A549 (cell line): Measurements from ENCODE around the gene SAP25. TPM values are rescaled to one million over a fixed set of nuclear protein-coding genes. Genes with fewer than 3 reads are reported as not detected.
A peak's percentile ranks its signal among the peaks of the same experiment; 100 is the strongest.

ENCODE experiments used
- ATAC-seq, 2 experiments: fragments of 200-7000 bp in 1 of 2; fragments of >200 bp in 1 of 2; cut with Nextera tagmentation in 1 of 2; cut with Tn5 transposase in 1 of 2; 3 replicates each; pipeline versions ENCODE4 v1.8.0 to v1.9.1; 2018 to 2020; ENCODE audit warnings: mild to moderate bottlenecking in 1 of 2, moderate library complexity in 1 of 2
- CTCF ChIA-PET: fragments of 300-600 bp; sonication (Branson Sonifier 250); formaldehyde crosslinking; extraction: SDS; loops from one replicate; lab custom pipeline; 2021; ENCODE audit warnings: antibody characterized with exemption, inconsistent platforms; lab: Yijun Ruan, JAX
- POLR2A ChIA-PET: fragments of 350-600 bp; formaldehyde crosslinking; extraction: SDS; loops from one replicate; lab custom pipeline; 2021; ENCODE audit warnings: antibody characterized with exemption, inconsistent platforms; lab: Yijun Ruan, JAX
- DNase-seq, 2 experiments: peaks; one replicate each; pipeline versions ENCODE4 v3.0.0 to v3.0.0-alpha.2; 2011 to 2016; ENCODE audit warnings: low read depth in 1 of 2, low spot score in 1 of 2
- FAIRE-seq: peaks from 2 replicates; lab custom pipeline; 2011; peaks lifted over from hg19 to GRCh38; lab: Jason Lieb, UNC
- H3K27ac ChIP-seq, 2 experiments: fragments of >200 bp; sonication (Bioruptor Twin); formaldehyde crosslinking; 3 replicates each; pipeline ENCODE4 v1.5.1; 2016 to 2017
- H3K4me1 ChIP-seq: fragments of >200 bp; sonication (Bioruptor Twin); formaldehyde crosslinking; 3 replicates; pipeline ENCODE4 v1.6.1; 2016
- H3K4me2 ChIP-seq: fragments of >200 bp; sonication (Bioruptor Twin); formaldehyde crosslinking; 3 replicates; pipeline ENCODE4 v1.6.1; 2016
- H3K4me3 ChIP-seq: fragments of >200 bp; sonication (Bioruptor Twin); formaldehyde crosslinking; 3 replicates; pipeline ENCODE4 v1.5.1; 2016
- H3K9me3 ChIP-seq: fragments of >200 bp; sonication (Bioruptor Twin); formaldehyde crosslinking; 3 replicates; pipeline ENCODE4 v1.6.1; 2016
- BCL3 ChIP-seq: fragments of >200 bp; sonication (Bioruptor Twin); formaldehyde crosslinking; IDR thresholded peaks from 3 replicates; pipeline ENCODE4 v1.6.1; 2016
- BHLHE40 ChIP-seq: IDR thresholded peaks from 2 replicates; pipeline ENCODE4 v1.6.1; 2012; ENCODE audit warnings: low read depth, low read length, inconsistent platforms
- EHF ChIP-seq: fragments of 250-450 bp; sonication (Bioruptor Pico); IDR thresholded peaks from 2 replicates; pipeline ENCODE4 v1.5.0; 2020; ENCODE audit warnings: mild to moderate bottlenecking
- EHMT2 ChIP-seq: fragments of 200-600 bp; sonication (generic); IDR thresholded peaks from 2 replicates; pipeline ENCODE4 v1.6.1; 2016; ENCODE audit warnings: antibody characterized with exemption, low read depth, mild to moderate bottlenecking, moderate library complexity
- ESRRA ChIP-seq: fragments of 150-350 bp; IDR thresholded peaks from 2 replicates; pipeline ENCODE4 v1.6.1; 2014; ENCODE audit warnings: mild to moderate bottlenecking, low read length, borderline replicate concordance
- FOXS1 ChIP-seq: fragments of 250-450 bp; sonication (Bioruptor Pico); IDR thresholded peaks from 2 replicates; pipeline ENCODE4 v1.5.0; 2020; ENCODE audit warnings: mild to moderate bottlenecking, moderate library complexity
- HES2 ChIP-seq: fragments of >200 bp; sonication (Bioruptor Twin); formaldehyde crosslinking; IDR thresholded peaks from 2 replicates; pipeline ENCODE4 v1.6.1; 2016
- HEYL ChIP-seq: fragments of 250-450 bp; sonication (Bioruptor Pico); IDR thresholded peaks from 2 replicates; pipeline ENCODE4 v1.8.0; 2021; ENCODE audit warnings: mild to moderate bottlenecking, moderate library complexity
- HOXB5 ChIP-seq: fragments of 250-450 bp; sonication (Bioruptor Pico); IDR thresholded peaks from 2 replicates; pipeline ENCODE4 v1.5.0; 2020; ENCODE audit warnings: mild to moderate bottlenecking, moderate library complexity
- JUN ChIP-seq, 2 experiments: fragments of >200 bp; sonication (Bioruptor Twin); formaldehyde crosslinking; IDR thresholded peaks; 2 replicates in 1 of 2; 3 replicates in 1 of 2; pipeline ENCODE4 v1.6.1; 2016 to 2017
- KDM1A ChIP-seq: fragments of 200-600 bp; sonication (generic); IDR thresholded peaks from 2 replicates; pipeline ENCODE4 v1.6.1; 2016; ENCODE audit warnings: low read depth, mild to moderate bottlenecking
- KDM5A ChIP-seq: fragments of 200-600 bp; sonication (generic); IDR thresholded peaks from 2 replicates; pipeline ENCODE4 v1.6.1; 2016; ENCODE audit warnings: antibody characterized with exemption, mild to moderate bottlenecking
- NPAS2 ChIP-seq: fragments of 250-450 bp; sonication (Bioruptor Pico); IDR thresholded peaks from 2 replicates; pipeline ENCODE4 v1.8.0; 2022; ENCODE audit warnings: mild to moderate bottlenecking, moderate library complexity, borderline replicate concordance
- NR3C1 ChIP-seq: fragments of >200 bp; sonication (Bioruptor Twin); formaldehyde crosslinking; IDR thresholded peaks from 3 replicates; pipeline ENCODE4 v1.6.1; 2017
- POLR2A ChIP-seq: IDR thresholded peaks from 2 replicates; pipeline ENCODE4 v1.6.1; 2012; ENCODE audit warnings: mild to moderate bottlenecking, low read length
- RAD21 ChIP-seq, 2 experiments: fragments of >200 bp in 1 of 2; sonication (Bioruptor Twin) in 1 of 2; formaldehyde crosslinking in 1 of 2; IDR thresholded peaks in 1 of 2; conservative IDR thresholded peaks in 1 of 2; 2 replicates in 1 of 2; 3 replicates in 1 of 2; pipeline ENCODE4 v1.6.1; 2012 to 2018; ENCODE audit warnings: inconsistent platforms in 1 of 2
- RARB ChIP-seq: fragments of 250-450 bp; sonication (Bioruptor Pico); IDR thresholded peaks from 2 replicates; pipeline ENCODE4 v1.8.0; 2021; ENCODE audit warnings: mild to moderate bottlenecking, moderate library complexity
- RCOR1 ChIP-seq: fragments of 150-350 bp; IDR thresholded peaks from 2 replicates; pipeline ENCODE4 v1.6.1; 2014; ENCODE audit warnings: antibody characterized with exemption, low read length, low read depth
- SREBF2 ChIP-seq: fragments of 450-650 bp; IDR thresholded peaks from 2 replicates; pipeline ENCODE4 v1.6.1; 2014; ENCODE audit warnings: mild to moderate bottlenecking, moderate library complexity
- ZC3H11A ChIP-seq: fragments of 450-650 bp; IDR thresholded peaks from 2 replicates; pipeline ENCODE4 v1.6.1; 2014; ENCODE audit warnings: antibody characterized with exemption, mild to moderate bottlenecking
- WGBS: methylation state at CpG from one replicate; pipeline ENCODE4 v1.1.6; 2017; ENCODE audit errors: missing lambda C conversion rate; 5-methylcytosine and 5-hydroxymethylcytosine counted together
- polyA plus RNA-seq, 4 experiments: library from polyadenylated mRNA; depleted of rRNA in 3 of 4; stranded (reverse); fragments of >200 nt; fragmentation: RNase III in 1 of 4; extraction: RNeasy Plus Mini Kit Qiagen cat#74134 plus additional on column Dnase treatment in 1 of 4; gene quantifications; 2 replicates in 3 of 4; 3 replicates in 1 of 4; pipeline ENCODE4 v1.2.3, GENCODE V29; 2011 to 2017
- TF ChIP-seq, protein P1 (sequence below): fragments of 250-450 bp; sonication (Bioruptor Pico); IDR thresholded peaks from 2 replicates; pipeline ENCODE4 v1.5.0; 2020; ENCODE audit warnings: low read depth, mild to moderate bottlenecking, moderate library complexity
- TF ChIP-seq, protein P2 (sequence below): IDR thresholded peaks from 2 replicates; pipeline ENCODE4 v1.6.1; 2012
- TF ChIP-seq, protein P3 (sequence below): IDR thresholded peaks from 2 replicates; pipeline ENCODE4 v1.6.1; 2012
- TF ChIP-seq, protein P4 (sequence below): fragments of 150-350 bp; IDR thresholded peaks from 2 replicates; pipeline ENCODE4 v1.6.1; 2014; ENCODE audit warnings: low read depth, mild to moderate bottlenecking, low read length
- TF ChIP-seq, protein P5 (sequence below): fragments of 450-650 bp; IDR thresholded peaks from 2 replicates; pipeline ENCODE4 v1.6.1; 2014; ENCODE audit warnings: antibody characterized with exemption

Gene SAP25
- polyA plus RNA-seq, 2 of the 4 experiments (the other 2 are of a cell fraction): 0.37 TPM; not detected in 1

GRCh38 chr7:100570954-100571828 is 2.5 kb downstream of the SAP25 start (continued):
- TF ChIP-seq, protein P1, sequence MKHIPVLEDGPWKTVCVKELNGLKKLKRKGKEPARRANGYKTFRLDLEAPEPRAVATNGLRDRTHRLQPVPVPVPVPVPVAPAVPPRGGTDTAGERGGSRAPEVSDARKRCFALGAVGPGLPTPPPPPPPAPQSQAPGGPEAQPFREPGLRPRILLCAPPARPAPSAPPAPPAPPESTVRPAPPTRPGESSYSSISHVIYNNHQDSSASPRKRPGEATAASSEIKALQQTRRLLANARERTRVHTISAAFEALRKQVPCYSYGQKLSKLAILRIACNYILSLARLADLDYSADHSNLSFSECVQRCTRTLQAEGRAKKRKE: no peak
- no peak for TF ChIP-seq ESRRA

- no peaks in the 10 kb centered on the region for H3K9me3 ChIP-seq
- TF ChIP-seq BCL3: no peak
- TF ChIP-seq KDM5A: no peak
- TF ChIP-seq SREBF2: no peak
- TF ChIP-seq KDM1A: no peak
- TF ChIP-seq JUN (IDR thresholded peaks at IDR 0.05): no peak
- TF ChIP-seq EHF: no peak
- no peak for TF ChIP-seq ZC3H11A
- TF ChIP-seq HEYL: no peak
- TF ChIP-seq RCOR1: no peak
- TF ChIP-seq HOXB5 (CRISPR knock-in tag): no peak
- TF ChIP-seq, protein P2, sequence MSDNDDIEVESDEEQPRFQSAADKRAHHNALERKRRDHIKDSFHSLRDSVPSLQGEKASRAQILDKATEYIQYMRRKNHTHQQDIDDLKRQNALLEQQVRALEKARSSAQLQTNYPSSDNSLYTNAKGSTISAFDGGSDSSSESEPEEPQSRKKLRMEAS: no peak; the same call in 1 of the 2 replicates
- no peak for TF ChIP-seq BHLHE40
- no peak for TF ChIP-seq RAD21 (conservative IDR thresholded peaks at IDR 0.05 in 1 of 2, IDR thresholded peaks at IDR 0.05 in 1 of 2)
- TF ChIP-seq HES2: no peak
- TF ChIP-seq, all 56 proteins: peak for 0
- POLR2A ChIA-PET: interaction anchor here (1.0 kb wide), 1 partner anchor 140 kb away, joined by 7 read pairs; no protein-coding TSS in a partner anchor
- CTCF ChIA-PET: interaction anchor here (0.7 to 12.2 kb wide), 9 partner anchors 10 to 122 kb away, joined by 3 to 135 read pairs (median 4); partner anchors contain the start of genes FBXO24, LRCH4 and NYAP1
- Histone ChIP-seq H3K4me1 (peaks cover 15% of the 10 kb centered on the region; the same call in 2 of the 3 replicates), H3K4me2 (no peak overlapping the region), H3K4me3 (no peak overlapping the region), H3K27ac (no peak overlapping the region)
- ATAC-seq: peak in 1 of 2 experiments; percentile 59; a peak in 3 of 6 replicates
- peak in 1 of 2 experiments; percentile 62 for DNase-seq
- FAIRE-seq: no peak
- WGBS: 84% methylated on average over 27 of the region's 36 CpGs
These were observed 4.5 kb downstream of the SAP25 start for GRCh38 chr7:100568896-100569844.

DNA sequence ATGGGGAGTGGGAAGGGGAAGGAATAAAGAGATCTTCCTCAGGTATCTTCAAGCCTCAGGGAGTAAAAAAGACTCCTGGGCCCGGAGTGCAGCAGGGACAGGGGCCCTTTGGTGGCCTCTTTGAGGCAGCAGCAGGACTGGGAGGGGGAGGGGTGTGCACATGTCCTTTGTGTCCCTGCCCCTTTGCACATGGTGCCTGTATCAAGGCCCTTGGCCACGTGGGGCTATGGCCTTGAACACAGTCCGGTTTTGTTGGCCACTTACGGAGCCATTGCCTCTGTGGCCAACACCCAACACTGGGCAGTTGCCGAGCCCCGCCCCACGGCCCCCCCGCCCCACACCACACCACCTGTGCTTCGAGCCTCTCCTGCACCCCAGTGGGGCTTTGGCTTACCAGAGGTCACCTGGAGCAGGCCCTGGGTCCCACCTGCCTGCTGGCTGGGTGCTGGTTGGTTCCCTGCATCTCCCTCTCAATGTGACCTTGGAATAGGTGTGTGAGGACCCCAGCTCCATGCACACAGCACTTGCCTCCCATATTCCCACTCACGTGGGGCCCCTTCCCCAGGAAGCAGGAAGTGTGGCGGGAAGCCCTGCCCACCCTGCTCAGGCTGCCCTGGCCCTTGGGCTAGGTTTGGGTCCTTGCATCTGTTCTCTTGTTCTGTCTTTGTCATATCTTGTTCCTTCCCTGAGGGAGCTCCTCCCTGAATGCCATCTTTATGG is 5.4 kb downstream of the SAP25 start:
- 87% methylated on average over 4 of the region's 11 CpGs for WGBS
- H3K27ac ChIP-seq: no peak overlapping the region
- no peak for ATAC-seq
- H3K4me1 ChIP-seq: peaks cover 15% of the 10 kb centered on the region; the same call in 2 of the 3 replicates
- CTCF ChIA-PET: interaction anchor here (0.7 to 14.3 kb wide), 11 partner anchors 8 to 123 kb away, joined by 3 to 273 read pairs (median 4); partner anchors contain the start of genes FBXO24, LRCH4, NYAP1 and SPACDR
- DNase-seq: no peak
- H3K9me3 ChIP-seq: no peaks in the 10 kb centered on the region
- no peak overlapping the region for H3K4me3 ChIP-seq
- no peak overlapping the region for H3K4me2 ChIP-seq
- FAIRE-seq: no peak
- POLR2A ChIA-PET: interaction anchor here (1.0 kb wide), 1 partner anchor 139 kb away, joined by 7 read pairs; no protein-coding TSS in a partner anchor
- TF ChIP-seq ESRRA: no peak
- no peak for TF ChIP-seq POLR2A
- no peak for TF ChIP-seq NR3C1
- TF ChIP-seq, protein P3, sequence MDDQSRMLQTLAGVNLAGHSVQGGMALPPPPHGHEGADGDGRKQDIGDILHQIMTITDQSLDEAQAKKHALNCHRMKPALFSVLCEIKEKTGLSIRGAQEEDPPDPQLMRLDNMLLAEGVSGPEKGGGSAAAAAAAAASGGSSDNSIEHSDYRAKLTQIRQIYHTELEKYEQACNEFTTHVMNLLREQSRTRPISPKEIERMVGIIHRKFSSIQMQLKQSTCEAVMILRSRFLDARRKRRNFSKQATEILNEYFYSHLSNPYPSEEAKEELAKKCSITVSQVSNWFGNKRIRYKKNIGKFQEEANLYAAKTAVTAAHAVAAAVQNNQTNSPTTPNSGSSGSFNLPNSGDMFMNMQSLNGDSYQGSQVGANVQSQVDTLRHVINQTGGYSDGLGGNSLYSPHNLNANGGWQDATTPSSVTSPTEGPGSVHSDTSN: no peak
- TF ChIP-seq, protein P2: no peak
- no peak for TF ChIP-seq NPAS2 (CRISPR knock-in tag)
- no peak for TF ChIP-seq FOXS1
- no peak for TF ChIP-seq EHMT2
- TF ChIP-seq, protein P4, sequence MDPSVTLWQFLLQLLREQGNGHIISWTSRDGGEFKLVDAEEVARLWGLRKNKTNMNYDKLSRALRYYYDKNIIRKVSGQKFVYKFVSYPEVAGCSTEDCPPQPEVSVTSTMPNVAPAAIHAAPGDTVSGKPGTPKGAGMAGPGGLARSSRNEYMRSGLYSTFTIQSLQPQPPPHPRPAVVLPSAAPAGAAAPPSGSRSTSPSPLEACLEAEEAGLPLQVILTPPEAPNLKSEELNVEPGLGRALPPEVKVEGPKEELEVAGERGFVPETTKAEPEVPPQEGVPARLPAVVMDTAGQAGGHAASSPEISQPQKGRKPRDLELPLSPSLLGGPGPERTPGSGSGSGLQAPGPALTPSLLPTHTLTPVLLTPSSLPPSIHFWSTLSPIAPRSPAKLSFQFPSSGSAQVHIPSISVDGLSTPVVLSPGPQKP: no peak
- TF ChIP-seq, protein P5, sequence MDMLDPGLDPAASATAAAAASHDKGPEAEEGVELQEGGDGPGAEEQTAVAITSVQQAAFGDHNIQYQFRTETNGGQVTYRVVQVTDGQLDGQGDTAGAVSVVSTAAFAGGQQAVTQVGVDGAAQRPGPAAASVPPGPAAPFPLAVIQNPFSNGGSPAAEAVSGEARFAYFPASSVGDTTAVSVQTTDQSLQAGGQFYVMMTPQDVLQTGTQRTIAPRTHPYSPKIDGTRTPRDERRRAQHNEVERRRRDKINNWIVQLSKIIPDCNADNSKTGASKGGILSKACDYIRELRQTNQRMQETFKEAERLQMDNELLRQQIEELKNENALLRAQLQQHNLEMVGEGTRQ: no peak
- TF ChIP-seq RARB (CRISPR knock-in tag): no peak
- TF ChIP-seq HEYL: no peak
